Astrocyte of the hippocampus (primary cell): ENCODE data around the gene ARHGAP20.

ENCODE experiments used
- DNase-seq: peaks from one replicate; pipeline ENCODE4 v3.0.0; 2011; ENCODE audit warnings: low read depth, low spot score

Gene ARHGAP20

DNA sequence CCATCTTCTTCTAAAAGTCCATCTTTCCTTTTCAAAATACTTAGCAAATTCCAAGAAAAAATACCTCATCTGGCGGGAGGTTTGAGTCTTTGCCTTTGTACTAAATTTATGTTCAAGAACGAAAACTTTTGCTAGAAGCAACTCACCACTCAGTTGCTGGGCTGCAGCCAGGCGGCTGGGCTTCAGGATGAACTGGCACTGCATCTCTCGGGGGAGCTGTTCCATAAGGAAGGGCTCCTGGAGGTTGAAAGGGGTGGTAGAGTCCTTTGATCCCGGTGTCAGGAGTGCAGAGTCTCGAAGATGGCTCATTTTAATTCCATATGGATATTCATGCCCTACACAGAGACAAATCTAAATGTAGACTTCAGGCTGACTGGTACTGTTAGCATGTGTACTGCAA, 105.8 kb downstream of the ARHGAP20 start:
- DNase-seq = no peak

DNA sequence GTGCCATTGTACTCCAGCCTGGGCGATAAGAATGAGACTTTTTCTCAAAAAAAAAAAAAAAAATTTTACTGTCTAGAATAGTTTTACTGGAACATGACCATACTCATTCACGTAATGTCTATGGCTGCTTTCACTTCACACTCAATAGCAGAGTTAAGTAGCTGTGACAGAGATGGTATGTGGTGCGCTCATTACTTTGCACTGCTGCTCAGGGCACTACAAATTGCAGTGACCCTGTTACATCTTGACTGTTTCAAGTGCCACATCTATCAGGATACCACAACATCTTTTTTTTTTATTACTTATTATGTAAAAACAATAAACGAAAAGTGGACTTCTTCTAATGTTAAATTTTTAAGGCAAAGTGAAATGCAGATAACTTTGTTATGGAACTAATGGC, 110.3 kb downstream of the ARHGAP20 start:
- DNase-seq = no peak

DNA sequence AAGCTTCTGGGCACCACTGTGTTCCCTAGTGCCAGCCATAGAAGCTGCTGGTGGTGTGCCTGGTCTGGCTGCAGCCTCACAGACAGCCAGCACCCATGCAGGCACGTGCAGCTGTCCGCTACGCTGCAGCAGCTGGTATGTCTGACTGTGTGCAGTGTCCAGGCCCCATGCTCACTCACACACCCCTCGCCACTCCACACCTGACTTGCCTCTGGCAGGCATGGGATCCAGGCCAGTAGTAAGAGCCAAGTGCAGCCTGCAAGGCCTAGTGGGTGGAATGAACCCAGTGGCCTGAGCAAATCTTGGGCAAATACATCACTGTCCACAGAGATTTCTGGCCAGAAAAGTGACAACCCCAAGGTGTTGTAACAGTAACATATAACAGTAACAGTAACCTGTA, 111.9 kb downstream of the ARHGAP20 start:
- no peak for DNase-seq

DNA sequence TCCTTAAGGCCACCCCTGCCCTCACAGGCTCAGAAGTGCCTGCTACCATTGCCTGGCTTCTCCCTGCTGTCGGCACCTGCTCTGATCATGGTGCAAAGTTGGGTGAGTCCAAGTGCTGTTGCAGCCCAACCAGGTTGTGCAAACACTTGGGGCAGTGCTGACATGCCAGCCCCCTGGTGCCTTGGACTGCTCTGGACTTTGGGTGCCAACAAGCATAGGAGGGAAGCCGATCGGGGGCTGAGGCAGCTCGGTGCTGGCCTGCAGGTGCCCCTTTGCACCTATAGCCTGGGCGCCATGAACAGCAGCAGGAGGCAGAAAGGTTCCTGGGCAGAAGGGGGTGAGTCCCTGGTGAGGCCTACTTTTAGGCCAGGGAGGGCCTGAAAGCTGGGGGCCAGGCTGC, 113.0 kb downstream of the ARHGAP20 start:
- DNase-seq = no peak

DNA sequence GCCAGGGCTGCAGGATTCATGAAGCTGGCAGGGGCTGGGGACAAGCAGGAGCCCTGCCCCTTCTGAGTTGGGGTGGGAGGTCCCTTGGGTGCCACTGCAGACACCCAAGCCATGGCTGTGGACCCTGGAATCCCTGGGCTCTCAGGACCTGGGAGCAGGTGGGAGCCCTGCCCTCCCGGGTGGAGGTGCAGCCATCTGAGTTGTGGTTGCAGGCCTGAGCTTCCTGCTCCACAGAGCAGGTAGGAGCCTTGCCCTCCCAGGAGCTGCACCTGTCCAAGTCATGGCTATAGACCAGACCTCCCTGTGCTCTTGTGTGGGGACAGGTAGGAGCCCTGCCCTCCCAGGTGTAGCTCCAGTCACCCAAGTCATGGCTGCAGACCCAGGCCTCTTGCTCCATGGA, 113.5 kb downstream of the ARHGAP20 start:
- DNase-seq = no peak

DNA sequence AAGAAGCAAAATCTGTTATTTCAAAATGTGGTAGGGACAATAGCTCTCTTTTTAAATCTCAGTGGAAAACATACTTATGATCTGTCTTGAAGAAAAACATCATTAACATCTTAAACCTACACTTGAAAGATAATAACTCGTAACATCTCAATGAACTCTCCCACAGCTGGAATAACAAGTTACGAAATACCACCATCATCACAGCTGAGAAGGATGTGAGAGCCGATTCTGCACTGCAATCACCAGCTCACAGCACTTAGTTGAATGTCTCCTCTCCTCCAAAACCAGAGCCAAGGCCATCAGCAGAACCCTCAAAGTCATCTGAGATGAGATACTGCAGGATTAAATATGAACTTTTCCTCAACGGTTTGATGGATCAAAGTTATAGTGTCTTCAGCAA, 124.3 kb downstream of the ARHGAP20 start:
- DNase-seq = no peak

DNA sequence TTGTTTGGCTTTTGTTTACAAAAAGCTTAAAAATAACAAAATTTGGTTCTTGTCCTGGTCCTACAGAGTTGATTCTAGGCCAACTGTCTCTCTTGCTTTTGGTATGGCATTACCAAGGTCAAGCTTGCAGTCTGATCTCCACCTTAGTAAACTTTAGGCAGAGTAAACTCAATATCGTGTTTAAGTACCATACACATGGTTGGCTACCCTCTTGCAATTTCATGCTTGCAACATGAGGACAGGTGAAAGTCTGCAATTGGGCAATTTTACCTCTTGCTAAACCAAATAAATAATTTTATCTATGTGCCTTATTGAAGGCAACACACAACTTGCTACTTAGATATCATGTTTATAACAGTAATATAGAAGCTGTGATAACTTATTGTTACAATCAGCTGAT, 125.1 kb downstream of the ARHGAP20 start:
- no peak for DNase-seq

DNA sequence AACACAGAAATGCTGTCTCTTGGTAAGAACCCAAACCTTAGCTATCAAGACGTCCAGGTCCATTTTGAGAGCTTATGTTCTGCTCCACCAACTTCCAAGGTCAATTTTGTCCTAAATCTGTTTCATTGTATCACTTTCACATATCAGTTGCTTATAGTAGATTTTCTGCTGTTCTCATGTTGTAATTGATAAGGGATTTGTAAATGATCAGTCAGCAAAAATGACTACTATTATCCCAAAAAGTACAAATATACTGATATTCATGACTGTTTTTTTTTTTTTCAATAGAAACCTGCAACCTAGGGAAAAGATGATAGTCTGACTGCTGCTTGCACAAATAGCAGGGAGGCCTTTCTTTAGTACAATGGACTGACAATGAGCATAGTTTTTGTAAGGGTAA, 128.1 kb downstream of the ARHGAP20 start:
- no peak for DNase-seq

DNA sequence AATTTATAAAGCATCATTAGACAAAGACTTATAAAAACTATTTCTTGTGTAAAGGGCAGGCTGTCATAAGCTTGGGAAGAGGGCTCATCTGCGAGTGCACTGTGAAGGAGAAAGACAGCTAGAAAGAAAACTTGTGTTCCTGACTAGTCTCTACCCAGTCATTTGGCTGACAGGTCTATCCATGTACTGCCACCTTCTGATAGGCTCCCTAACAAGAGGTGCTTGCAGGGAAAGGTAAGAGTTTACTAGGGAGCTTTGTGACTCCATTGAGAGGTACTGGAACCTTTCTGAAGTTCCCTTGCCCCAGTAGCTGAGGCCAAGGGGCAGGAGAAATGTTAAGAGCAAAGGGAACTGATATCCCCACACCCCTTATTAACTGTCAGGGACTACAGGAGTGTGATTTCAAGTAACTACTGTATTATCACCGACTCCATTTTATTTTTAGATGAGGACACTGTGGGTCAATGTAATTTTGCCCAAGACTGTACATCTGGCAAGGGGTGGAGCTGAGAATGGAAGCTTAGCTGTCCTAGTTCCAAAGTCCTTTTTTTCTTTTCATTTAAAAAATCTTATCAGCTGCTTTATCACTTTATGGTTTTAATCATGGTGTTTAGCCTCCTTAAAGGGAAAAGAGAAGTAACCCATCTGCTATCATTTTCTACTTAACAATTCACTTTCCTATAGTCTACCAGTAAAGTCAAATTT, 129.4 kb downstream of the ARHGAP20 start:
- DNase-seq = no peak

DNA sequence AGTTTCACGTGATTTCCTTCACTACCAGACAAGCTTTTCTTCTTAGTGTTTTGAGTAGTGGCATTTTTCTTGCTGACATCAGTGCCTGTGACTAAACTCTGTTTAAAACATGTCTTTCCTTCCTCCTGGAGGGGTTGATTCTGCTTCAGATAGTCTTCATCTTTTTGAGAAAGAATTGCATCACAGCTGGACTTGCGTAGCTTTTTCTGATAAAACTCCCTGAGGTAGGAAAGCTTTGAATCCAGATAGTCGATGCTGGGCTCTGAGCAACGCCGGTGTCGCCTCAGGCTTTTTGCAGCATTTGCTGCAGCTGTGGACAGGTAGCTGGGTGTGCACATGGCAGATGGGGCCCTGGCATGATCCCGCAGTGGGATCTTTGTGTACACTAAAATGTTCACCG, 131.7 kb downstream of the ARHGAP20 start:
- no peak for DNase-seq

DNA sequence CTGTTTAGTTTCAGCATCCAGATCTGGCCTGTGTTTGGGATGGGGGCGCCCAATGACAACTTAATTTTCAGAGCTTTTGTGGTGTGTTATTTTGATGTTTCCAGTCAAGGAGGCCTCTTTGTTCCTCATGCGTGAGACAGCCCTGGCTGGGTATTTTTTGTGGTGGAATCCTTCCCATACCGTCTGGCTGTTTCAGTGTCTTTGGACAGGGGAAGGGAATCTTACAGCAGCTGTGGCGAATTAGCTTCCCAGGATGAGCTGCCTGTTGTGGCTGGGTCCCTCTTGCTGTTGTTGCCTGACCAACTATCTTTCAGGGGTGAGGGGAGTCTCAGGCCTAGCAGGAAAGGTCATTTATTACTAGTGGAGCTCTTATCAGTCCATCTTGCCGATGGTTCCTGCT, 138.8 kb downstream of the ARHGAP20 start:
- no peak for DNase-seq

DNA sequence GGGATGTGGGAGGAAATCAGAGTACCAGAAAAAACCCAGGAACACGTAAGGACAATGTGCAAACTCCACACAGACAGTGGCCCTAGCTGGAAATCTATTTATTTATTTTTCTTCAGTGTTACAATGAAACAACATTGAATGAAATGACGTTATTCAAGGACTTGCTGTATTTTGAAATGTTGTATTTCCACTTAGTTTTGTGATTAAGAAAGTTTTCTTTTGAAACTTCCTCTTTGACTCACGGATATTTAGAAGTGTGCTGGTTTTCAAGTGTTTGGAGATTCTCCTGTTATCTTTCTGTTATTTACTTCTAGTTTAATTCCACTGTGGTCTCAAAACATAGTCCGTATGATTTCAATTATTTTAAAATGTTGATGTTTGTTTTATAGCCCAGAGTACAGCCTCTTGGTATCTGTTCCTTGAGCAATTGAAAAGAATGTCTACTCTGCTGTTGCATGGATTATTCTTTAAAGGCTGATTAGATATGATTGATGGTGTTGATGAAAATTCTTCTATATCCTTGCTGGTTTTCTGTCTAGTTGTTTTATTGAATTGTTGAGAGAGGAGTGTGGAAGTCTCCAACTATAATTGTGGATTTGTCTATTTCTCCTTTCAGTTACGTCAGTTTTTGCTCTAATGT, 141.0 kb downstream of the ARHGAP20 start:
- DNase-seq = no peak

DNA sequence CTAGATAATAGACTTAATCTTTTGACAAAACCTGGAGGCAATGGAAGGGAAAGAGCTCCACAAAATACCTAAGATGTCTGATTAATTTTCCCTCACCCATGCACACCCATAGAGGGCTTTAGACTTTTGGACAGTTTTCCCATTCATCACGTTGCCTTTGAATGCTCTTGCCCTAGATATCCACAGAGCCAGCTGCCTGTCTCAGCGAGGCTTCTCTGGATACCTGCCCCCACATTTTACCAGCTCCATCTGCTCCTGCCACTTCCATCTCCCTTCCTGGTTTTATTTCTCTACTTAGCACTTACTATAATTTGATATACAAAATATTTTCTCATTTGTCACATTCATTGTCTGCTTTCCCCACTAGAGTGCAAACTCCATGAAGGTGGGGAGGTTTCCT, 145.7 kb downstream of the ARHGAP20 start:
- no peak for DNase-seq

DNA sequence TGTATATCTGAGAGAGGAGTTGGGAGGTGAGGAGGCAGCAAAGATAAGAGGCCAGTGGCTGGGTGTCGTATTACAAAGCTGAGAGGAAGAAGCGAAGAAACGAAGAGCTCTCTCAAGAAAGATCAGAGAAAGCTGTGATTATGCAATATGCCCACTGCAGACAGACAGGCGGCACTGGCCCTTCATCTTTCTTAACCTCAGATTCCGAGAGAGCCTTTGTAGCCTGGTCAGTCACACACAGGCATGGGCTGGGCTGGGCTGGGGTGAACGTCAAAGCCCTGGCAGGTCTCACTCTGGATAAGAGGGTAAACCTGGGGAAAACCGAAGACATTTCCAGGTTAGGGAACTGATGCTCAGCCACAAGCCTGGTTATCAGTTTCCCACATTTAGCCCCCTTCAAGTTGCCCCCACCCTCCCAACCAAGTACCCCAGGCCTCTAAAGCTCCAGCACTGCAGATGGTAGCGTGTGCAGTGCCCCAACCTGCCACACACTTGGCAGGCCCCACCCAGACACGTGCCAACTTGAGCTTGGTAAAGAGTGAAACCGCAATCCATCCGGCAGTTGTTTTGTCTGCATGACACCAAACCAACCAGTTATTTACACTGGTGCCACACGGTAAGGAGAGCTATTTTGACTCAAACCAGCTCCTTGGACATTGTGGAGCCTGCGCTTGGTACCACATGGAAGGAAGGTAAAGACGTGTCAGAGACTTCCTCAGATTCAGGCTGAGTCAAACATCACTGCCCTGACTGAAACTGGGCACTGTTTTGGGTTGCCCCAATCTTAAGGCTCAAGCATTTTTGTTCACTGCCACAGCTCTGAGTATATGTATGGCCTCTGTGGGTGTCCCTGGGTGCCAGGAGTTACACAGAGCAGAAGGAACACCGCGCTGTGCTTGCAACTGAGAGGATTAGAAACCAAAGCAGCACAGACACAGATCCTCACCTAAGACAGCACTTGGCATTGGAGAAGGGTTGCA, 146.6 kb downstream of the ARHGAP20 start:
- DNase-seq = peak; percentile 34

DNA sequence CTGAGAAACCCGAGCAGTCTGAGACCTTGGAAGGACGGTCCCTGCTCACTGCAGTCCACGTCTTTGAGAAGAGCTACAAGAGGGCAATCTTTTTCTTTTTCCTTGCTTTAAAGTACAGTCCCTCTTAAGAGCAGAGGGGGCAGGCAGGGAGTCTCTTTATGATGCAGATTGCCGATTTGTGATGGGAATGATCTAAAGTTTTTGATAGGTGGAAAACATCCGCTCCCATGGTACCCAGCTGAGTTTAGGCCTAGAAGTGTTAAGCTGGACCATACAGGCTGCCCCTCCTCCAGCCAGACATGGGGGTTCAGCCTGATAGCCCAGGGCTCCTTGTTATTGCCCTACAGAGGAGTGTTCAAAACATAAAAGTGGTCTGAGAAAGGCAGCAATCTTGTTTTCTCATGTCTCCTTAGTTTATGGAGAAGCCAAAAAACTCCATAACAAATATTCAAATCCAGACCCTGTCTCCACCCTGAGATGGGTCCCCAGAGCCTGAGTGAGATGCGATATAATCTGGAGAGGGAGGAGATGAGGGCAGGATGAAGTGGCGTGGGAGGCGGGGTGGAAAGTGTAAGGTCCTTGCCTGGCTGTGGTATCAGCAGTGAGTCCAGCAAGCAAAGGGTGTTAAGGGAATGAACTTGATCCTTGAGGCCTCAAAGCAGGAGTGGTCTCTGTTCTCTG, 147.4 kb downstream of the ARHGAP20 start:
- no peak for DNase-seq

DNA sequence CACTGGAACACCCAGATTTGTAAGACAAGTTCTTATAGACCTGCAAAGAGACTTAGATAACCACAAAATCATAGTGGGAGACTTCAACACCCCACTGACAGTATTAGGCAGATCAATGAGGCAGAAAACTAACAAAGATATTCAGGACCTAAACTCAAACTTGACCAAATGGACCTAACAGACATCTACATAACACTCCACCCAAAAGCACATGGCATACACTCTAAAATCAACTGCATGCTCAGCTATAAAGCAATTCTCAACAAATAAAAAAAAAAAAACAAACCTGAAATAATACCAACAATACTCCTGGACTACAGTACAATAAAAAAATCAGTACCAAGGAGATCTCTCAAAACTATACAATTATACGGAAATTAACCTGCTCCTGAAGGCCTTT, 167.5 kb downstream of the ARHGAP20 start:
- no peak for DNase-seq

DNA sequence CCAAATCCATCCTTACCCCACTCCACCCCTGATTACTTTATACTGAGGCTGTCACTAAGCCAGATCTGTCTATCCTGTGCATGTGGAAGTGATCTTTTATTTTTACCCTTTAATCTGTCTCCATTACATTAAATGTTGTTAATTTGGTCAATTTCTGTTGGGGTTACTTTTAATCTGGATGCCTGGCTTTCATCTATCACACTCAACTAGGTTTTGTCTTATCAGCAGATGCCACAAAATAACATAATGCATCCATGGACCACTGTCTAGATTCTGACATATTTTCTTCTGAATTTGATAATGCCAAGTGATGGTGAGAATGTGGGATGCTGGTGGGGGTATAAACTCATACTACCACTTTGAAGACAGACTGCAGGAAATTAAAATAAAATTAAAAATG, 174.1 kb downstream of the ARHGAP20 start:
- no peak for DNase-seq

DNA sequence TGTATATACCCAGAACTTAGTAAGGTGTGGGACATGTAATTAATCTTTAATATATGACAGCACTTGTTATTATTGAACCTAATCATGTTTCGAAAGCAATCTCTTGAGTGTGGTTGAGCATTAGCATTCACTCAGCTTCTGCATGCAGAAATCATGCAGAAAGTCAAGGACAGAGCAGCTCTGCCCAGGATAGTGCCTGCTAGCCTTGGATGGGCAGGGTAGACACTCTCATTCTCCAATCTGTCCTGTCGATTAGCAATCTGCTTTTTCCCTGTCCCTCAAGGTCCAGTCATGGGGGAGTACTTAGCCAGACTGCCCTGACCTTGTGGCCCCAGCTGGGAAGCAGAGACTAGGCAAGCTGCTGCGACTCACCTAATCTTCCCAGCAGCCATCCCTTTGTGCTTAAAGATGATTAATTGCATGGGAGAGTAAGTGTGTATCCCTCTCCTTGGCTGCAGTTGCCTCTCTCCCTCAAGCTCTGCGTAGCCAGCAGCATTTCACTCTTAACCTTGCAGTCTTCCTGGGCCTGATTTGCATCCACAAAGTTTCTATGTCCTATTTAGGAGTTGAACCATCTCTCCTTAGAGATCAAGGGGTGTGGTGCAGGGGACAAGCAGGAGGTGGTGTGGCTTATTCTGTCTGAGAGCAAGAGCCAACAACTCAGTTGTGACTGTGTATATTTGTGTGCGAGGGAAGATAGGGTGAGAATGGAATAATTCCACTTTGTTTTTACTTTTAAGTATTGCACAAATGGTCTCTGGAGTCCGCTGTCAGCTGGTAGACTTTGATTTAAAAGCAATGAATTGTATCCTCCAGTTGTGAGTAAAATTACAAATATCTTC, 181.1 kb downstream of the ARHGAP20 start:
- no peak for DNase-seq

DNA sequence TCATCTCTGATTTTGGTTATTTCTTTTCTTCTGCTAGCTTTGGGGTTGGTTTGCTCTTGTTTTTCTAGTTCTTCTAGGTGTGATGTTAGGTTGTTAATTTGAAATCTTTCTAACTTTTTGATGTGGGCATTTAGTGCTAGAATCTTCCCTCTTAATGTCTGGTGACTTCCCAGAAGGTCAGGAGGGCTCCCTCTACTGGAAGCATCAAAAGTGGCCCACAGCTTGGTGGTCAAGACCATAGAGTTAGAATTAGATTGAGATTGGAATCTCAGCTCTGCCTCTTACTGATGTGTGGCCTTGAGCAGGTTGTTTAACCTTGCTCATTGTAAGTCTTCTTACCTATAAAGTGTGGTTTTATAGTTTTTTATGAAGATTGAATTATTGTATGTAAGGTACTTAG, 183.2 kb downstream of the ARHGAP20 start:
- DNase-seq = no peak

DNA sequence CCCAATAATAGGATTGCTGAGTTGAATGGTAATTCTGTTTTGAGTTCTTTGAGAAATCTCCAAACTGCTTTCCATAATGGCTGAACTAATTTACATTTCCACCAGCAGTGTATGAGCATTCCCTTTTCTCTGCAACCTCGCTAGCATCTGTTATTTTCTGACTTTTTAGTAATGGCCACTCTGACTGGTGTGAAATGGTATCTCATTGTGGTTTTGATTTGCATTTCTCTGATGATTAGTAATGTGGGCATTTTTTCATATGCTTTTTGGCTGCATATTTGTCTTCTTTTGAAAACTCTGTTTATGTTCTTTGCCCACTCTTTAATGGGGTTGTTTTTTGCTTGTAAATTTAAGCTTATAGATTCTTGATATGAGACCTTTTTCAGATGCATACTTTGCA, 185.1 kb downstream of the ARHGAP20 start:
- peak; percentile 59 for DNase-seq
